HEK293 (cell line): ENCODE results near the gene DRICH1.

ENCODE experiments used
- BCL11B ChIP-seq: fragments of 450-650 bp; formaldehyde crosslinking; IDR thresholded peaks from 2 replicates; pipeline ENCODE4 v1.5.1; 2016; ENCODE audit warnings: low read depth, missing biosample characterization, missing genetic modification characterization
- FEZF1 ChIP-seq: fragments of 450-650 bp; formaldehyde crosslinking; IDR thresholded peaks from 2 replicates; pipeline ENCODE4 v1.5.1; 2016; ENCODE audit warnings: missing biosample characterization, missing genetic modification characterization
- GLIS2 ChIP-seq: fragments of 450-650 bp; formaldehyde crosslinking; IDR thresholded peaks from 2 replicates; pipeline ENCODE4 v1.5.1; 2016; ENCODE audit warnings: missing biosample characterization, missing genetic modification characterization
- KLF9 ChIP-seq: fragments of 450-650 bp; formaldehyde crosslinking; IDR thresholded peaks from 2 replicates; pipeline ENCODE4 v1.5.1; 2016; ENCODE audit warnings: missing biosample characterization, missing genetic modification characterization, low read depth
- MYNN ChIP-seq: fragments of 450-650 bp; formaldehyde crosslinking; IDR thresholded peaks from 2 replicates; pipeline ENCODE4 v1.5.1; 2016; ENCODE audit warnings: missing biosample characterization, missing genetic modification characterization, borderline replicate concordance
- PBX3 ChIP-seq: sonication (generic); formaldehyde crosslinking; IDR thresholded peaks from 2 replicates; pipeline ENCODE4 v1.8.1; 2022; ENCODE audit warnings: mild to moderate bottlenecking, moderate library complexity, missing genetic modification reagents
- PRDM4 ChIP-seq: fragments of 450-650 bp; formaldehyde crosslinking; IDR thresholded peaks from 2 replicates; pipeline ENCODE4 v1.5.1; 2017; ENCODE audit warnings: missing biosample characterization, missing genetic modification characterization
- SCRT1 ChIP-seq: fragments of 450-650 bp; formaldehyde crosslinking; IDR thresholded peaks from 2 replicates; pipeline ENCODE4 v1.5.1; 2016; ENCODE audit warnings: missing biosample characterization, missing genetic modification characterization, borderline replicate concordance
- SP3 ChIP-seq: fragments of 450-650 bp; formaldehyde crosslinking; IDR thresholded peaks from 2 replicates; pipeline ENCODE4 v1.5.1; 2016; ENCODE audit warnings: missing biosample characterization, missing genetic modification characterization
- ZBTB11 ChIP-seq: fragments of 450-650 bp; formaldehyde crosslinking; conservative IDR thresholded peaks from 2 replicates; pipeline ENCODE4 v1.5.1; 2016; ENCODE audit warnings: low read depth, missing biosample characterization, missing genetic modification characterization
- ZBTB7A ChIP-seq: fragments of 450-650 bp; formaldehyde crosslinking; IDR thresholded peaks from 2 replicates; pipeline ENCODE4 v1.5.1; 2016; ENCODE audit warnings: low read depth, missing biosample characterization, missing genetic modification characterization
- ZIC2 ChIP-seq: fragments of 450-650 bp; formaldehyde crosslinking; IDR thresholded peaks from 2 replicates; pipeline ENCODE4 v1.5.1; 2016; ENCODE audit warnings: missing biosample characterization, missing genetic modification characterization
- ZNF174 ChIP-seq: fragments of 450-650 bp; formaldehyde crosslinking; IDR thresholded peaks from 2 replicates; pipeline ENCODE4 v1.5.0; 2017; ENCODE audit warnings: missing biosample characterization, mild to moderate bottlenecking, missing genetic modification characterization
- ZNF175 ChIP-seq: fragments of 450-650 bp; formaldehyde crosslinking; IDR thresholded peaks from 2 replicates; pipeline ENCODE4 v1.5.1; 2016; ENCODE audit warnings: missing biosample characterization, missing genetic modification characterization
- ZNF211 ChIP-seq: fragments of 450-650 bp; formaldehyde crosslinking; IDR thresholded peaks from 2 replicates; pipeline ENCODE4 v1.5.1; 2016; ENCODE audit warnings: low read depth, missing biosample characterization, missing genetic modification characterization
- ZNF24 ChIP-seq: fragments of 450-650 bp; formaldehyde crosslinking; IDR thresholded peaks from 2 replicates; pipeline ENCODE4 v1.5.1; 2016; ENCODE audit warnings: missing biosample characterization, missing genetic modification characterization
- ZNF335 ChIP-seq: fragments of 450-650 bp; formaldehyde crosslinking; conservative IDR thresholded peaks from 2 replicates; pipeline ENCODE4 v1.5.1; 2016; ENCODE audit warnings: missing biosample characterization, missing genetic modification characterization
- ZNF514 ChIP-seq: fragments of 450-650 bp; formaldehyde crosslinking; IDR thresholded peaks from 2 replicates; pipeline ENCODE4 v1.5.1; 2016; ENCODE audit warnings: missing biosample characterization, missing genetic modification characterization
- ZNF518A ChIP-seq: fragments of 450-650 bp; formaldehyde crosslinking; conservative IDR thresholded peaks from 2 replicates; pipeline ENCODE4 v1.5.1; 2016; ENCODE audit warnings: low read depth, missing biosample characterization, missing genetic modification characterization
- ZNF521 ChIP-seq: fragments of 450-650 bp; formaldehyde crosslinking; IDR thresholded peaks from 2 replicates; pipeline ENCODE4 v1.5.1; 2017; ENCODE audit warnings: missing biosample characterization, mild to moderate bottlenecking, missing genetic modification characterization
- ZNF571 ChIP-seq: fragments of 450-650 bp; formaldehyde crosslinking; IDR thresholded peaks from 2 replicates; pipeline ENCODE4 v1.5.0; 2017; ENCODE audit warnings: missing biosample characterization, missing genetic modification characterization
- ZNF658 ChIP-seq: fragments of 450-650 bp; formaldehyde crosslinking; IDR thresholded peaks from 2 replicates; pipeline ENCODE4; 2016; ENCODE audit warnings: missing biosample characterization, missing genetic modification characterization
- ZNF707 ChIP-seq: fragments of 450-650 bp; formaldehyde crosslinking; IDR thresholded peaks from 2 replicates; pipeline ENCODE4 v1.5.1; 2016; ENCODE audit warnings: missing biosample characterization, missing genetic modification characterization
- ZSCAN18 ChIP-seq: fragments of 450-650 bp; formaldehyde crosslinking; IDR thresholded peaks from 2 replicates; pipeline ENCODE4 v1.5.1; 2016; ENCODE audit warnings: missing biosample characterization, missing genetic modification characterization

DRICH1 gene

GRCh38 chr22:23565915-23566704 lies 66.0 kb downstream of the DRICH1 start (continued):
- TF ChIP-seq PRDM4 (tag by site-specific recombination) (peak; percentile 35; the same call in 1 of the 2 replicates), ZNF658 (tag by site-specific recombination) (no peak), ZSCAN18 (tag by site-specific recombination) (no peak), ZBTB11 (tag by site-specific recombination) (no peak), KLF9 (tag by site-specific recombination) (peak; percentile 59), ZNF571 (no peak), ZNF211 (tag by site-specific recombination) (no peak), SP3 (tag by site-specific recombination) (peak; percentile 67), ZNF521 (tag by site-specific recombination) (no peak), ZNF518A (tag by site-specific recombination) (no peak), ZNF175 (no peak), ZNF24 (no peak), ZNF514 (no peak), ZIC2 (tag by site-specific recombination) (peak; percentile 71), ZNF707 (tag by site-specific recombination) (no peak), GLIS2 (tag by site-specific recombination) (peak; percentile 79), MYNN (tag by site-specific recombination) (no peak), SCRT1 (tag by site-specific recombination) (no peak), ZNF174 (tag by site-specific recombination) (no peak), BCL11B (tag by site-specific recombination) (no peak), PBX3 (CRISPR knock-in tag) (no peak), ZBTB7A (tag by site-specific recombination) (no peak), FEZF1 (tag by site-specific recombination) (no peak), ZNF335 (peak; percentile 72)
